Endothelial cell of umbilical vein (primary cell): Measurements from ENCODE around the gene AQP10. TPM values are rescaled to one million over a fixed set of nuclear protein-coding genes. Genes with fewer than 3 reads are reported as not detected.
"Not testable (repeated sequence)": the region's sequence is repeated elsewhere in the genome, so short reads cannot be mapped to it uniquely, and the experiment has no call there.

Experiments used
- BruUV-seq: library from RNA; stranded (reverse); fragments of 400-500 nt; replicated peaks from 2 replicates; lab custom pipeline; 2021; lab: Mats Ljungman, UMichigan
- CTCF ChIA-PET: fragments of 300-600, 350-600 bp; sonication (Branson Sonifier 250); formaldehyde crosslinking; loops from one replicate; lab custom pipeline; 2021; ENCODE audit warnings: antibody characterized with exemption, inconsistent platforms; lab: Charles Lee
- POLR2A ChIA-PET: fragments of 300-600, 350-600 bp; sonication (Branson Sonifier 250); formaldehyde crosslinking; loops from one replicate; lab custom pipeline; 2021; ENCODE audit warnings: antibody characterized with exemption, inconsistent platforms; lab: Charles Lee
- DNase-seq: peaks from one replicate; pipeline ENCODE4 v3.0.0-alpha.2; 2011; ENCODE audit warnings: low read depth, low spot score
- FAIRE-seq: peaks from 2 replicates; lab custom pipeline; 2011; peaks lifted over from hg19 to GRCh38; lab: Jason Lieb, UNC
- H2AFZ ChIP-seq: 2 replicates; pipeline ENCODE4 v1.6.0; 2012; ENCODE audit warnings: low read depth, low read length, control low read depth, inconsistent platforms
- H3K27ac ChIP-seq: 2 replicates; pipeline ENCODE4 v1.5.1; 2011; ENCODE audit warnings: low read depth, mild to moderate bottlenecking, control low read depth, low read length, moderate library complexity; ENCODE audit not compliant: insufficient read depth
- H3K27me3 ChIP-seq, 2 experiments: 2 replicates each; pipeline versions ENCODE4 v1.6.0 to v1.6.1; 2011; ENCODE audit warnings: low read length in 2 of 2, mixed read lengths in 1 of 2; ENCODE audit not compliant: control insufficient read depth in 2 of 2, insufficient read depth in 2 of 2
- H3K36me3 ChIP-seq, 2 experiments: 2 replicates in 1 of 2; 3 replicates in 1 of 2; pipeline ENCODE4 v1.5.1; 2011; ENCODE audit warnings: low read length in 2 of 2, mild to moderate bottlenecking in 1 of 2, moderate library complexity in 1 of 2; ENCODE audit not compliant: control insufficient read depth in 2 of 2, insufficient read depth in 2 of 2; ENCODE audit errors: extremely low read depth in 1 of 2
- H3K4me1 ChIP-seq: 3 replicates; pipeline ENCODE4 v1.5.1; 2011; ENCODE audit warnings: mild to moderate bottlenecking, low read length; ENCODE audit not compliant: control insufficient read depth, insufficient read depth; ENCODE audit errors: extremely low read depth
- H3K4me2 ChIP-seq: 2 replicates; pipeline ENCODE4 v1.6.1; 2011; ENCODE audit warnings: low read length, control low read depth, mixed read lengths; ENCODE audit not compliant: insufficient read depth
- H3K4me3 ChIP-seq, 3 experiments: fragments of 200-600 bp in 1 of 3; sonication (generic), shearing (Covaris generic) in 1 of 3; replicated peaks in 1 of 3; 2 replicates each; pipeline ENCODE4 v1.5.1; 2011 to 2016; ENCODE audit warnings: control low read depth in 3 of 3, low read length in 3 of 3, mild to moderate bottlenecking in 2 of 3, inconsistent platforms in 1 of 3, low read depth in 1 of 3, moderate library complexity in 1 of 3; ENCODE audit not compliant: insufficient read depth in 1 of 3
- H3K79me2 ChIP-seq: 2 replicates; pipeline ENCODE4 v1.6.0; 2012; ENCODE audit warnings: low read length, inconsistent platforms; ENCODE audit not compliant: control insufficient read depth, insufficient read depth
- H3K9ac ChIP-seq: replicated peaks from 2 replicates; pipeline ENCODE3; 2011; ENCODE audit warnings: low read length, control low read depth; ENCODE audit not compliant: insufficient read depth; ENCODE audit errors: extremely low read depth
- H3K9me1 ChIP-seq: replicated peaks from 3 replicates; pipeline ENCODE4 v1.6.0; 2011; ENCODE audit warnings: mild to moderate bottlenecking, low read length; ENCODE audit not compliant: control insufficient read depth, insufficient read depth; ENCODE audit errors: extremely low read depth
- H3K9me3 ChIP-seq: replicated peaks from 2 replicates; pipeline ENCODE4 v1.5.1; 2012; ENCODE audit warnings: low read length, inconsistent platforms; ENCODE audit not compliant: control insufficient read depth, insufficient read depth
- H4K20me1 ChIP-seq: replicated peaks from 2 replicates; pipeline ENCODE3; 2011; ENCODE audit warnings: mild to moderate bottlenecking, low read length; ENCODE audit not compliant: control insufficient read depth, insufficient read depth; ENCODE audit errors: extremely low read depth
- EZH2 ChIP-seq: IDR thresholded peaks from 2 replicates; pipeline ENCODE4 v1.6.1; 2012; ENCODE audit warnings: borderline replicate concordance, low read depth, mild to moderate bottlenecking, moderate library complexity, low read length, inconsistent platforms; ENCODE audit not compliant: severe bottlenecking
- FOS ChIP-seq: IDR thresholded peaks from 2 replicates; pipeline ENCODE4 v1.6.1; 2011; ENCODE audit warnings: mild to moderate bottlenecking, low read length, moderate library complexity, borderline replicate concordance; ENCODE audit not compliant: insufficient read depth
- JUN ChIP-seq: IDR thresholded peaks from 2 replicates; pipeline ENCODE4 v1.6.1; 2011; ENCODE audit warnings: borderline replicate concordance, low read depth; ENCODE audit not compliant: insufficient read length, insufficient read depth
- MYC ChIP-seq: IDR thresholded peaks from one replicate; pipeline ENCODE4 v1.6.1; 2011; ENCODE audit warnings: mild to moderate bottlenecking, low read depth, low read length
- POLR2A ChIP-seq: IDR thresholded peaks from 2 replicates; pipeline ENCODE4 v1.6.1; 2012; ENCODE audit warnings: low read depth, mild to moderate bottlenecking, control low read depth, low read length
- POLR2AphosphoS5 ChIP-seq: IDR thresholded peaks from 2 replicates; pipeline ENCODE4 v1.6.1; 2012; ENCODE audit warnings: low read depth, mild to moderate bottlenecking, control low read depth, low read length, moderate library complexity; ENCODE audit not compliant: insufficient read depth
- dilution Hi-C: fragments of 300-500 bp; cut with MboI; formaldehyde crosslinking; loops from one replicate; pipeline ENCODE4 v1.15.0; 2019; ENCODE audit warnings: low sequenced_read_pairs; ENCODE audit not compliant: extremely low pct_ligation_motif_present
- intact Hi-C: fragments of 100-400 bp; cut with micrococcal nuclease; formaldehyde crosslinking; loops from one replicate; pipeline ENCODE4 v1.10.0; 2022
- polyA plus RNA-seq, 4 experiments: library from polyadenylated mRNA; depleted of rRNA in 3 of 4; stranded (reverse) in 3 of 4; unstranded in 1 of 4; fragments of >200 nt; gene quantifications; 2 replicates each; pipeline versions ENCODE4 v1.2.1 to v1.2.3, GENCODE V29; 2011 to 2012; ENCODE audit warnings: missing spikeins in 1 of 4
- total RNA-seq: library from RNA; stranded (reverse); gene quantifications from 2 replicates; pipeline ENCODE4 v1.2.3, GENCODE V29; 2021

The AQP10 gene
- total and polyA plus RNA-seq, 2 donors (not counting 3 experiments of a cell fraction or from before 2014, with no cell fraction given), result not detected

DNA sequence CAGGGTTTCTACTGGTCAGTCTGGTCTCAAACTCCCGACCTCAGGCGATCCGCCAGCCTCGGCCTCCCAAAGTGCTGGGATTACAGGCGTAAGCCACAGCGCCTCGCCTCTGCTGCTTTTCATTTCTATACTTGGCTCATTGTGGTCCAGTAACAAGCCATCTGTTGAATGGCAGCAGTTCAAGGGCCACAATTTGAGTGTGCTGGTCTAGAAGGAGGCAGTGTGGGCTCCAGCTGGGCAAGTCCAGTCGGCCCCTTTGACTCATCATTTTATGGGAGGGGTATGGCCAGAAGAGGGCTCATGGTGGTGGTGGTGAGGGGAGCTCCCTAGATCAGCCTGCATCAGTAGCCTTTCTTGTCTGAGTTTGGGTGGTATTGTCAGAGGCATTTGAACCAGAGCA lies 37.6 kb downstream of the AQP10 start:
- H3K9ac ChIP-seq, result no peak overlapping the region
- no peaks in the 10 kb centered on the region for H3K79me2 ChIP-seq
- FAIRE-seq (no peak), DNase-seq (no peak)
- no peak overlapping the region for H3K4me2 ChIP-seq
- BruUV-seq, result no TSS peak
- no peak for TF ChIP-seq EZH2
- no peaks in the 10 kb centered on the region for H3K27me3 ChIP-seq
- no peaks in the 10 kb centered on the region for H3K36me3 ChIP-seq
- H3K9me1 ChIP-seq, result no peaks in the 10 kb centered on the region
- ChIA-PET POLR2A (no interaction called here), CTCF (no interaction called here)
- dilution Hi-C loops (no loop called here), intact Hi-C loops (no loop called here)
- H3K4me3 ChIP-seq, result no peak overlapping the region
- H3K27ac ChIP-seq, result no peak overlapping the region
- no peak overlapping the region for H2AFZ ChIP-seq
- no peaks in the 10 kb centered on the region for H3K9me3 ChIP-seq
- H3K4me1 ChIP-seq, result peaks cover under 1% of the 10 kb centered on the region
- H4K20me1 ChIP-seq, result no peaks in the 10 kb centered on the region

DNA sequence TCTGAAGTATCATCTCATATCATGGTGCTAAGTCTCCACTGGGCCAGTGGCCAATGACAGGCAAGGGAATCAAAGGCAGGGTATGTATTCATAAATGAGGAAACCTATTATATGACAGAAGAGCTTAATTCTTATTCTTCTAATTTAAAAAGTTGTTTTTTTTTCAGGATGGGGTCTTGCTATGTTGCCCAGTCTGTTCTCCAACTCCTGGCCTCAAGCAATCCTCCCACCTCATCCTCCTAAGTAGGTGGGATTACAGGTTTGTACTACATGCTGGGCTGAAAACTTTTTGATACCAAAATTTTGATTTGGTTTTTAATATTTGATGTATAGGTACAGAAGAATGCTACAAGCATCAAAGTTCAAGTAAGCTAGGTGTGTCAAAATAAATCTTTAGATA lies 39.4 kb downstream of the AQP10 start:
- no peaks in the 10 kb centered on the region for H3K79me2 ChIP-seq
- no peaks in the 10 kb centered on the region for H3K27me3 ChIP-seq
- ChIA-PET POLR2A (no interaction called here), CTCF (interaction anchor here (1.0 to 2.4 kb wide), 2 partner anchors 25 to 186 kb away, joined by 3 to 12 read pairs; no protein-coding TSS in a partner anchor)
- H2AFZ ChIP-seq, result no peak overlapping the region
- intact Hi-C loops, result no loop called here
- FAIRE-seq (no peak), DNase-seq (no peak)
- dilution Hi-C loops, result no loop called here
- no peaks in the 10 kb centered on the region for H3K9me3 ChIP-seq
- no TSS peak for BruUV-seq
- H3K27ac ChIP-seq, result no peak overlapping the region
- no peak overlapping the region for H3K9ac ChIP-seq
- no peaks in the 10 kb centered on the region for H3K9me1 ChIP-seq
- no peaks in the 10 kb centered on the region for H3K36me3 ChIP-seq
- no peak overlapping the region for H3K4me3 ChIP-seq
- no peaks in the 10 kb centered on the region for H3K4me1 ChIP-seq
- H4K20me1 ChIP-seq, result no peaks in the 10 kb centered on the region
- H3K4me2 ChIP-seq, result no peak overlapping the region
- TF ChIP-seq EZH2, result no peak
- TF ChIP-seq FOS, result no peak
- no peak for TF ChIP-seq MYC
- no peak for TF ChIP-seq POLR2A
- no peak for TF ChIP-seq JUN
- no peak for TF ChIP-seq POLR2AphosphoS5

DNA sequence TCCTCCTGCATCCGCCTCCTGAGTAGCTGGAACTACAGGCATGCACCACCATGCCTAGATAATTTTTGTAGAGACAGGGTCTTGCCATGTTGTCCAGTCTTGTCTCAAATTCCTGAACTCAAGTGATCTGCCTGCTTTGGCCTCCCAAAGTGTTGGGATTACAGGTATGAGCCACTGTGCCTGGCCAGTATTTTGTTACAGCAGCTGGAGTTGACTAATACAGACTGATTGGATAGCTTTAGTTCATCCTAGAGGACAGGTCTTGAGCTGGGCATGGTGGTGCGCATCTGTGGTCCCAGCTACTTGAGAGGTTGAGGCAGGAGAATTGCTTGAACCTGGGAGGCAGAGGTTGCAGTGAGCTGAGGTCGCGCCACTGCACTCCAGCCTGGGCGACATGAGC lies 40.0 kb downstream of the AQP10 start:
- dilution Hi-C loops, H3K79me2 ChIP-seq, H3K4me1 ChIP-seq, H3K4me3 ChIP-seq, FAIRE-seq, H3K27me3 ChIP-seq, H3K9ac ChIP-seq, intact Hi-C loops, H3K9me1 ChIP-seq, H3K9me3 ChIP-seq, H4K20me1 ChIP-seq, H2AFZ ChIP-seq, H3K27ac ChIP-seq, BruUV-seq, DNase-seq, POLR2A ChIA-PET, H3K36me3 ChIP-seq, H3K4me2 ChIP-seq: not testable (repeated sequence)
- CTCF ChIA-PET, result interaction anchor here (0.9 to 2.4 kb wide), 9 partner anchors 8 to 186 kb away, joined by 3 to 12 read pairs (median 4); no protein-coding TSS in a partner anchor
